ENCODE results near the gene SEC14L1. TPM values are rescaled to one million over a fixed set of nuclear protein-coding genes. Genes with fewer than 3 reads are reported as not detected.

SEC14L1 gene
- total and polyA plus RNA-seq, 5 donors, result 39.6 to 58.4 (median 49.1) TPM

- WGBS, result 86% methylated on average over 13 of the region's 13 CpGs
These were observed 88.0 kb downstream of the SEC14L1 start for GRCh38 chr17:77228816-77229215.

GRCh38 chr17:77229786-77230435 is 89.1 kb downstream of the SEC14L1 start:
- H3K27me3 ChIP-seq (ENCODE audit: control insufficient read depth, insufficient read depth), result no peaks in the 10 kb centered on the region
- peaks cover 2% of the 10 kb centered on the region for H3K4me1 ChIP-seq (ENCODE audit: control insufficient read depth, insufficient read depth, low read length)
- peak in 1 of 2 donors; percentile 4 for ATAC-seq
- intact Hi-C loops (cut with DNase I), result no loop called here
- WGBS, result 93% methylated on average over 25 of the region's 25 CpGs
- no peak overlapping the region for H3K27ac ChIP-seq (ENCODE audit: low read length)
- DNase-seq, result peak in 1 of 3 donors; percentile 43
- no peak overlapping the region for H3K4me3 ChIP-seq (ENCODE audit: low read length)
- H3K9me3 ChIP-seq (ENCODE audit: control insufficient read depth, low read length), result no peaks in the 10 kb centered on the region

More at GRCh38 chr17:77228816-77229215, 88.0 kb downstream of the SEC14L1 start:
- Histone ChIP-seq H3K27ac (ENCODE audit: low read length) (no peak overlapping the region), H3K4me3 (ENCODE audit: low read length) (no peak overlapping the region), H3K27me3 (ENCODE audit: control insufficient read depth, insufficient read depth) (no peaks in the 10 kb centered on the region), H3K4me1 (ENCODE audit: control insufficient read depth, insufficient read depth, low read length) (peaks cover 2% of the 10 kb centered on the region), H3K9me3 (ENCODE audit: control insufficient read depth, low read length) (no peaks in the 10 kb centered on the region)
- ATAC-seq (no peak), DNase-seq (peak in 1 of 3 donors; percentile 30)
- intact Hi-C loops (cut with DNase I), result no loop called here

- peaks cover 2% of the 10 kb centered on the region for H3K4me1 ChIP-seq (ENCODE audit: control insufficient read depth, insufficient read depth, low read length)
- intact Hi-C loops (cut with DNase I), result no loop called here
- peak in 1 of 3 donors; percentile 32 for DNase-seq
- no peaks in the 10 kb centered on the region for H3K9me3 ChIP-seq (ENCODE audit: control insufficient read depth, low read length)
- H3K27ac ChIP-seq (ENCODE audit: low read length), result no peak overlapping the region
- H3K4me3 ChIP-seq (ENCODE audit: low read length), result no peak overlapping the region
- WGBS, result 90% methylated on average over 6 of the region's 6 CpGs
- H3K27me3 ChIP-seq (ENCODE audit: control insufficient read depth, insufficient read depth), result no peaks in the 10 kb centered on the region
- ATAC-seq, result no peak
These were observed 89.7 kb downstream of the SEC14L1 start for GRCh38 chr17:77230436-77230830.

- peaks cover 2% of the 10 kb centered on the region for H3K4me1 ChIP-seq (ENCODE audit: control insufficient read depth, insufficient read depth, low read length)
- H3K27me3 ChIP-seq (ENCODE audit: control insufficient read depth, insufficient read depth), result no peaks in the 10 kb centered on the region
- DNase-seq (peak in 1 of 3 donors; percentile 16), ATAC-seq (no peak)
- H3K9me3 ChIP-seq (ENCODE audit: control insufficient read depth, low read length), result no peaks in the 10 kb centered on the region
- H3K4me3 ChIP-seq (ENCODE audit: low read length), result no peak overlapping the region
- intact Hi-C loops (cut with DNase I), result no loop called here
- no peak overlapping the region for H3K27ac ChIP-seq (ENCODE audit: low read length)
- 95% methylated on average over 11 of the region's 11 CpGs for WGBS
These were observed 90.5 kb downstream of the SEC14L1 start for GRCh38 chr17:77231076-77231871.

GRCh38 chr17:77233127-77233526 is 92.4 kb downstream of the SEC14L1 start:
- H3K27ac ChIP-seq (ENCODE audit: low read length), result no peak overlapping the region
- WGBS, result 96% methylated on average over 10 of the region's 10 CpGs
- no peak overlapping the region for H3K4me3 ChIP-seq (ENCODE audit: low read length)
- no peaks in the 10 kb centered on the region for H3K27me3 ChIP-seq (ENCODE audit: control insufficient read depth, insufficient read depth)
- ATAC-seq (no peak), DNase-seq (no peak)
- H3K9me3 ChIP-seq (ENCODE audit: control insufficient read depth, low read length), result no peaks in the 10 kb centered on the region
- intact Hi-C loops (cut with DNase I), result no loop called here
- peaks cover 6% of the 10 kb centered on the region for H3K4me1 ChIP-seq (ENCODE audit: control insufficient read depth, insufficient read depth, low read length)

- H3K4me1 ChIP-seq (ENCODE audit: control insufficient read depth, insufficient read depth, low read length), result peaks cover 5% of the 10 kb centered on the region
- intact Hi-C loops (cut with DNase I), result no loop called here
- no peak overlapping the region for H3K27ac ChIP-seq (ENCODE audit: low read length)
- no peak overlapping the region for H3K4me3 ChIP-seq (ENCODE audit: low read length)
- ATAC-seq, result peak in 1 of 2 donors; percentile 28
- no peaks in the 10 kb centered on the region for H3K27me3 ChIP-seq (ENCODE audit: control insufficient read depth, insufficient read depth)
- 85% methylated on average over 21 of the region's 21 CpGs for WGBS
- H3K9me3 ChIP-seq (ENCODE audit: control insufficient read depth, low read length), result no peaks in the 10 kb centered on the region
- peak in 1 of 3 donors; percentile 45 for DNase-seq
These were observed 93.0 kb downstream of the SEC14L1 start for GRCh38 chr17:77233635-77234334.

- ATAC-seq, result peak in 1 of 2 donors; percentile 35
- intact Hi-C loops (cut with DNase I), result no loop called here
- peaks cover 4% of the 10 kb centered on the region for H3K4me1 ChIP-seq (ENCODE audit: control insufficient read depth, insufficient read depth, low read length)
- H3K4me3 ChIP-seq (ENCODE audit: low read length), result no peak overlapping the region
- no peaks in the 10 kb centered on the region for H3K27me3 ChIP-seq (ENCODE audit: control insufficient read depth, insufficient read depth)
- H3K27ac ChIP-seq (ENCODE audit: low read length), result no peak overlapping the region
- no peaks in the 10 kb centered on the region for H3K9me3 ChIP-seq (ENCODE audit: control insufficient read depth, low read length)
- DNase-seq, result peak in 1 of 3 donors; percentile 65
- WGBS, result 90% methylated on average over 9 of the region's 9 CpGs
These were observed 93.9 kb downstream of the SEC14L1 start for GRCh38 chr17:77234695-77235094.

- no peaks in the 10 kb centered on the region for H3K27me3 ChIP-seq (ENCODE audit: control insufficient read depth, insufficient read depth)
- WGBS, result 31% methylated on average over 15 of the region's 15 CpGs
- ATAC-seq (peak; percentile 49 to 65), DNase-seq (peak; percentile 60 to 84 (median 82))
- H3K27ac ChIP-seq (ENCODE audit: low read length), result peak overlapping the region; percentile 1
- no peak overlapping the region for H3K4me3 ChIP-seq (ENCODE audit: low read length)
- peaks cover 4% of the 10 kb centered on the region for H3K4me1 ChIP-seq (ENCODE audit: control insufficient read depth, insufficient read depth, low read length)
- H3K9me3 ChIP-seq (ENCODE audit: control insufficient read depth, low read length), result no peaks in the 10 kb centered on the region
- intact Hi-C loops (cut with DNase I), result no loop called here
These were observed 94.7 kb downstream of the SEC14L1 start for GRCh38 chr17:77235370-77235941.

GRCh38 chr17:77237232-77238008 is 96.7 kb downstream of the SEC14L1 start:
- intact Hi-C loops (cut with DNase I), result no loop called here
- ATAC-seq (peak in 1 of 2 donors; percentile 34), DNase-seq (peak in 2 of 3 donors; percentile 21 to 56)
- H3K4me1 ChIP-seq (ENCODE audit: control insufficient read depth, insufficient read depth, low read length), result peaks cover 4% of the 10 kb centered on the region
- no peaks in the 10 kb centered on the region for H3K27me3 ChIP-seq (ENCODE audit: control insufficient read depth, insufficient read depth)
- H3K4me3 ChIP-seq (ENCODE audit: low read length), result no peak overlapping the region
- no peak overlapping the region for H3K27ac ChIP-seq (ENCODE audit: low read length)
- 74% methylated on average over 13 of the region's 13 CpGs for WGBS
- H3K9me3 ChIP-seq (ENCODE audit: control insufficient read depth, low read length), result no peaks in the 10 kb centered on the region

- Histone ChIP-seq H3K4me1 (ENCODE audit: control insufficient read depth, insufficient read depth, low read length) (peaks cover 4% of the 10 kb centered on the region), H3K27ac (ENCODE audit: low read length) (no peak overlapping the region), H3K27me3 (ENCODE audit: control insufficient read depth, insufficient read depth) (no peaks in the 10 kb centered on the region), H3K4me3 (ENCODE audit: low read length) (no peak overlapping the region), H3K9me3 (ENCODE audit: control insufficient read depth, low read length) (no peaks in the 10 kb centered on the region)
- WGBS, result 92% methylated on average over 15 of the region's 15 CpGs
- ATAC-seq, result no peak
- intact Hi-C loops (cut with DNase I), result no loop called here
- DNase-seq, result no peak
These were observed 100.2 kb downstream of the SEC14L1 start for GRCh38 chr17:77240976-77241375.
